ENCODE results near the gene EPC1. TPM values are rescaled to one million over a fixed set of nuclear protein-coding genes. Genes with fewer than 3 reads are reported as not detected.
A peak's percentile ranks its signal among the peaks of the same experiment; 100 is the strongest.

EPC1 gene
- total RNA-seq, 1 donor from 2014 or later, result 25.7 TPM

GRCh38 chr10:32338262-32338661 lies 8.7 kb downstream of the EPC1 start:
- Histone ChIP-seq H2AFZ (ENCODE audit: low read depth, low read length) (no peak overlapping the region), H3K4me1 (ENCODE audit: insufficient read depth, low read length) (no peaks in the 10 kb centered on the region), H3K4me2 (ENCODE audit: low read length) (no peak overlapping the region), H3K4me3 (ENCODE audit: insufficient read depth, low read depth, low read length) (no peak overlapping the region), H3K9ac (ENCODE audit: low read length) (no peak overlapping the region), H3K27me3 (ENCODE audit: insufficient read depth, low read length) (no peaks in the 10 kb centered on the region), H3K36me3 (ENCODE audit: insufficient read depth, low read length) (no peaks in the 10 kb centered on the region), H3K79me2 (ENCODE audit: insufficient read depth, low read length) (peaks cover 100% of the 10 kb centered on the region), H4K20me1 (ENCODE audit: insufficient read depth, low read length) (peaks cover 93% of the 10 kb centered on the region), H3K27ac (ENCODE audit: low read depth, low read length) (no peak overlapping the region), H3K9me3 (ENCODE audit: insufficient read depth, low read depth, low read length) (no peaks in the 10 kb centered on the region)
- Mint-ChIP-seq H3K36me3 (ENCODE audit: low read depth, unreplicated experiment) (peaks cover 9% of the 10 kb centered on the region), H3K27me3 (ENCODE audit: low read depth, unreplicated experiment) (no peaks in the 10 kb centered on the region), H3K4me1 (ENCODE audit: low read depth, unreplicated experiment) (peaks cover 37% of the 10 kb centered on the region), H3K9me3 (ENCODE audit: unreplicated experiment) (peaks cover 2% of the 10 kb centered on the region), H3K4me3 (ENCODE audit: unreplicated experiment) (no peak overlapping the region), H3K27ac (ENCODE audit: unreplicated experiment) (peak overlapping the region; percentile 58)
- DNase-seq (ENCODE audit: low read depth) (peak; percentile 23), FAIRE-seq (no peak)
- TF ChIP-seq, protein P1, sequence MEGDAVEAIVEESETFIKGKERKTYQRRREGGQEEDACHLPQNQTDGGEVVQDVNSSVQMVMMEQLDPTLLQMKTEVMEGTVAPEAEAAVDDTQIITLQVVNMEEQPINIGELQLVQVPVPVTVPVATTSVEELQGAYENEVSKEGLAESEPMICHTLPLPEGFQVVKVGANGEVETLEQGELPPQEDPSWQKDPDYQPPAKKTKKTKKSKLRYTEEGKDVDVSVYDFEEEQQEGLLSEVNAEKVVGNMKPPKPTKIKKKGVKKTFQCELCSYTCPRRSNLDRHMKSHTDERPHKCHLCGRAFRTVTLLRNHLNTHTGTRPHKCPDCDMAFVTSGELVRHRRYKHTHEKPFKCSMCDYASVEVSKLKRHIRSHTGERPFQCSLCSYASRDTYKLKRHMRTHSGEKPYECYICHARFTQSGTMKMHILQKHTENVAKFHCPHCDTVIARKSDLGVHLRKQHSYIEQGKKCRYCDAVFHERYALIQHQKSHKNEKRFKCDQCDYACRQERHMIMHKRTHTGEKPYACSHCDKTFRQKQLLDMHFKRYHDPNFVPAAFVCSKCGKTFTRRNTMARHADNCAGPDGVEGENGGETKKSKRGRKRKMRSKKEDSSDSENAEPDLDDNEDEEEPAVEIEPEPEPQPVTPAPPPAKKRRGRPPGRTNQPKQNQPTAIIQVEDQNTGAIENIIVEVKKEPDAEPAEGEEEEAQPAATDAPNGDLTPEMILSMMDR (IDR thresholded peaks at IDR 0.05; ENCODE audit: insufficient read depth, low read depth, low read length), result no peak
- TF ChIP-seq EZH2 (IDR thresholded peaks at IDR 0.05; ENCODE audit: insufficient read depth, low read length), result no peak

GRCh38 chr10:32337350-32337749 lies 9.6 kb downstream of the EPC1 start:
- no peak for FAIRE-seq

DNA sequence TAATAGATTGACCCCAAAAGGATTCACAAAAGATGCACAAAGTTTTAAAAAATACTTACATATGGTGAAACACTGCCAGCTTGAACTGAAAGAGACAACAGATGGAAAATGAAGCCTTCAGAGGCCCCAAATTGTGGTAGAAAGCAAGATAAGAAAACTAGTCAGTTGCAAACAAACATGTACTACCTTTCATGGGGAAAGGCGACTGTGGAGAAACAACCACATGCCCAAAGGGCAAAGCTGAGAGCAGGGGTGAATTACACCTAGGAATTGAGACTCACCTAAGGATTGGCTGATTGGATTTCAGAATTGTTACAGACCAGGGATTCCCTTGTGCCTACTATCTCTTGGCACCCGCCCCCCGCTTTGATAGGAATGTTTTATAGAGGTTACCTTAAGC lies 13.1 kb downstream of the EPC1 start:
- peaks cover 53% of the 10 kb centered on the region for H3K4me1 Mint-ChIP-seq (ENCODE audit: low read depth, unreplicated experiment)
- Histone ChIP-seq H3K4me2 (ENCODE audit: low read length) (no peak overlapping the region), H3K36me3 (ENCODE audit: insufficient read depth, low read length) (peaks cover 3% of the 10 kb centered on the region), H3K4me3 (ENCODE audit: insufficient read depth, low read depth, low read length) (no peak overlapping the region), H3K9ac (ENCODE audit: low read length) (no peak overlapping the region), H2AFZ (ENCODE audit: low read depth, low read length) (no peak overlapping the region), H3K79me2 (ENCODE audit: insufficient read depth, low read length) (peaks cover 100% of the 10 kb centered on the region), H3K27me3 (ENCODE audit: insufficient read depth, low read length) (no peaks in the 10 kb centered on the region), H3K27ac (ENCODE audit: low read depth, low read length) (no peak overlapping the region), H4K20me1 (ENCODE audit: insufficient read depth, low read length) (peaks cover 98% of the 10 kb centered on the region), H3K9me3 (ENCODE audit: insufficient read depth, low read depth, low read length) (no peaks in the 10 kb centered on the region), H3K4me1 (ENCODE audit: insufficient read depth, low read length) (no peaks in the 10 kb centered on the region)
- peaks cover 2% of the 10 kb centered on the region for H3K9me3 Mint-ChIP-seq (ENCODE audit: unreplicated experiment)
- TF ChIP-seq, protein P1 (IDR thresholded peaks at IDR 0.05; ENCODE audit: insufficient read depth, low read depth, low read length), result no peak
- no peak for TF ChIP-seq EZH2 (IDR thresholded peaks at IDR 0.05; ENCODE audit: insufficient read depth, low read length)
- FAIRE-seq (no peak), DNase-seq (ENCODE audit: low read depth) (no peak)
- H3K27ac Mint-ChIP-seq (ENCODE audit: unreplicated experiment), result no peak overlapping the region
- no peaks in the 10 kb centered on the region for H3K27me3 Mint-ChIP-seq (ENCODE audit: low read depth, unreplicated experiment)
- peak overlapping the region; percentile 20 for H3K4me3 Mint-ChIP-seq (ENCODE audit: unreplicated experiment)
- H3K36me3 Mint-ChIP-seq (ENCODE audit: low read depth, unreplicated experiment), result peaks cover 11% of the 10 kb centered on the region

More at GRCh38 chr10:32337350-32337749, 9.6 kb downstream of the EPC1 start:
- no peak overlapping the region for H3K4me2 ChIP-seq (ENCODE audit: low read length)
- peaks cover 40% of the 10 kb centered on the region for H3K4me1 Mint-ChIP-seq (ENCODE audit: low read depth, unreplicated experiment)
- no peak overlapping the region for H3K27ac ChIP-seq (ENCODE audit: low read depth, low read length)
- peaks cover 3% of the 10 kb centered on the region for H3K36me3 ChIP-seq (ENCODE audit: insufficient read depth, low read length)
- H3K27ac Mint-ChIP-seq (ENCODE audit: unreplicated experiment), result peak overlapping the region; percentile 20
- no peaks in the 10 kb centered on the region for H3K27me3 ChIP-seq (ENCODE audit: insufficient read depth, low read length)
- peaks cover 99% of the 10 kb centered on the region for H4K20me1 ChIP-seq (ENCODE audit: insufficient read depth, low read length)
- H3K9ac ChIP-seq (ENCODE audit: low read length), result no peak overlapping the region
- no peaks in the 10 kb centered on the region for H3K9me3 ChIP-seq (ENCODE audit: insufficient read depth, low read depth, low read length)
- no peak overlapping the region for H3K4me3 ChIP-seq (ENCODE audit: insufficient read depth, low read depth, low read length)
- H3K79me2 ChIP-seq (ENCODE audit: insufficient read depth, low read length), result peaks cover 100% of the 10 kb centered on the region
- peaks cover 9% of the 10 kb centered on the region for H3K36me3 Mint-ChIP-seq (ENCODE audit: low read depth, unreplicated experiment)
- no peaks in the 10 kb centered on the region for H3K27me3 Mint-ChIP-seq (ENCODE audit: low read depth, unreplicated experiment)
- no peaks in the 10 kb centered on the region for H3K4me1 ChIP-seq (ENCODE audit: insufficient read depth, low read length)
- TF ChIP-seq, protein P1 (IDR thresholded peaks at IDR 0.05; ENCODE audit: insufficient read depth, low read depth, low read length), result no peak
- TF ChIP-seq EZH2 (IDR thresholded peaks at IDR 0.05; ENCODE audit: insufficient read depth, low read length), result no peak
- H3K9me3 Mint-ChIP-seq (ENCODE audit: unreplicated experiment), result peaks cover 2% of the 10 kb centered on the region
- no peak overlapping the region for H3K4me3 Mint-ChIP-seq (ENCODE audit: unreplicated experiment)
- H2AFZ ChIP-seq (ENCODE audit: low read depth, low read length), result no peak overlapping the region
- DNase-seq (ENCODE audit: low read depth), result no peak
